H1 (cell line): ENCODE data around the gene NRROS. TPM values are rescaled to one million over a fixed set of nuclear protein-coding genes. Genes with fewer than 3 reads are reported as not detected.

ENCODE experiments used
- CTCF ChIA-PET: fragments of 300-600 bp; sonication (Branson Sonifier 250); formaldehyde crosslinking; loops from one replicate; lab custom pipeline; 2021; ENCODE audit not compliant: partially characterized antibody; lab: Charles Lee
- POLR2A ChIA-PET: fragments of 300-600 bp; sonication (Branson Sonifier 250); formaldehyde crosslinking; loops from one replicate; lab custom pipeline; 2021; ENCODE audit warnings: inconsistent platforms; ENCODE audit not compliant: partially characterized antibody; lab: Charles Lee
- DNase-seq, 2 experiments: peaks; one replicate each; pipeline versions ENCODE4 v3.0.0 to v3.0.0-alpha.2; 2010 to 2022; ENCODE audit warnings: low spot score in 2 of 2, low read depth in 1 of 2, mixed read lengths in 1 of 2
- FAIRE-seq: peaks from 2 replicates; lab custom pipeline; 2011; peaks lifted over from hg19 to GRCh38; lab: Jason Lieb, UNC
- H2AFZ ChIP-seq: 2 replicates; pipeline ENCODE4 v1.8.1; 2012; ENCODE audit warnings: low read length, inconsistent platforms
- H2AK5ac ChIP-seq: 2 replicates; pipeline ENCODE4 v1.6.1; 2013; ENCODE audit warnings: low read depth, low read length
- H2BK120ac ChIP-seq: replicated peaks from 2 replicates; pipeline ENCODE3; 2013; ENCODE audit warnings: low read depth, low read length, inconsistent platforms
- H2BK12ac ChIP-seq: 2 replicates; pipeline ENCODE4 v1.6.1; 2013; ENCODE audit warnings: low read depth, low read length
- H2BK15ac ChIP-seq: 2 replicates; pipeline ENCODE4 v1.6.1; 2013; ENCODE audit warnings: low read length
- H2BK20ac ChIP-seq: 2 replicates; pipeline ENCODE4 v1.6.1; 2013; ENCODE audit warnings: low read length
- H2BK5ac ChIP-seq: 2 replicates; pipeline ENCODE4 v1.6.1; 2013; ENCODE audit warnings: low read depth, low read length
- H3K14ac ChIP-seq: 2 replicates; pipeline ENCODE4 v1.6.1; 2013; ENCODE audit warnings: inconsistent platforms; ENCODE audit not compliant: insufficient read length
- H3K18ac ChIP-seq: 2 replicates; pipeline ENCODE4 v1.6.1; 2013; ENCODE audit warnings: low read length; ENCODE audit errors: extremely low read depth
- H3K23ac ChIP-seq: 2 replicates; pipeline ENCODE4 v1.6.1; 2013; ENCODE audit warnings: inconsistent platforms; ENCODE audit not compliant: insufficient read length
- H3K23me2 ChIP-seq: 2 replicates; pipeline ENCODE4 v1.6.1; 2013; ENCODE audit warnings: low read depth, low read length
- H3K27ac ChIP-seq: 2 replicates; pipeline ENCODE4 v1.6.1; 2011; ENCODE audit warnings: low read depth, low read length, inconsistent platforms
- H3K27me3 ChIP-seq, 4 experiments: replicated peaks in 1 of 4; 1 replicate in 1 of 4; 2 replicates in 3 of 4; pipeline versions ENCODE4 v1.6.1 to v1.8.1; 2011 to 2013; ENCODE audit warnings: low read length in 3 of 4, mild to moderate bottlenecking in 3 of 4, inconsistent platforms in 2 of 4, mixed read lengths in 2 of 4, moderate library complexity in 1 of 4; ENCODE audit not compliant: control insufficient read depth in 3 of 4, insufficient read depth in 3 of 4; ENCODE audit errors: extremely low read depth in 1 of 4
- H3K36me3 ChIP-seq, 4 experiments: 2 replicates each; pipeline versions ENCODE4 v1.6.1 to v1.8.1; 2011 to 2013; ENCODE audit warnings: mild to moderate bottlenecking in 4 of 4, low read length in 3 of 4, moderate library complexity in 2 of 4, control low read depth in 1 of 4, inconsistent platforms in 1 of 4; ENCODE audit not compliant: insufficient read depth in 4 of 4, control insufficient read depth in 2 of 4
- H3K4ac ChIP-seq: replicated peaks from 2 replicates; pipeline ENCODE3; 2013; ENCODE audit warnings: low read length, low read depth, mixed read lengths, inconsistent platforms; ENCODE audit not compliant: insufficient read length
- H3K4me1 ChIP-seq, 4 experiments: replicated peaks in 1 of 4; 1 replicate in 1 of 4; 2 replicates in 3 of 4; pipeline versions ENCODE4 v1.6.1 to v1.8.1; 2011 to 2013; ENCODE audit warnings: low read length in 3 of 4, inconsistent platforms in 2 of 4, mixed read lengths in 1 of 4; ENCODE audit not compliant: insufficient read depth in 4 of 4, control insufficient read depth in 3 of 4
- H3K4me2 ChIP-seq, 2 experiments: 2 replicates each; pipeline versions ENCODE4 v1.6.1 to v1.8.1; 2011 to 2013; ENCODE audit warnings: low read depth in 2 of 2, low read length in 2 of 2, control low read depth in 1 of 2, inconsistent platforms in 1 of 2, mild to moderate bottlenecking in 1 of 2; ENCODE audit not compliant: insufficient read depth in 1 of 2
- H3K4me3 ChIP-seq, 4 experiments: fragments of 200-600, 300-600 bp in 1 of 4; sonication (generic), shearing (Covaris generic), sonication (Bioruptor Twin) in 1 of 4; 2 replicates each; pipeline versions ENCODE4 v1.5.1 to v1.8.1; 2011 to 2016; ENCODE audit warnings: low read length in 4 of 4, low read depth in 3 of 4, control low read depth in 2 of 4, inconsistent platforms in 2 of 4, mild to moderate bottlenecking in 2 of 4, mixed read lengths in 1 of 4, moderate library complexity in 1 of 4; ENCODE audit not compliant: insufficient read depth in 2 of 4; ENCODE audit errors: extremely low read depth in 1 of 4
- H3K56ac ChIP-seq: replicated peaks from 2 replicates; pipeline ENCODE3; 2013; ENCODE audit warnings: low read depth, mild to moderate bottlenecking, mixed read lengths, low read length, inconsistent platforms; ENCODE audit not compliant: insufficient read length
- H3K79me1 ChIP-seq: 2 replicates; pipeline ENCODE4 v1.6.1; 2013; ENCODE audit warnings: low read depth, low read length, control low read depth
- H3K79me2 ChIP-seq, 2 experiments: 2 replicates each; pipeline versions ENCODE4 v1.6.1 to v1.8.1; 2012 to 2013; ENCODE audit warnings: low read length in 2 of 2, mild to moderate bottlenecking in 2 of 2, inconsistent platforms in 1 of 2; ENCODE audit not compliant: insufficient read depth in 2 of 2, control insufficient read depth in 1 of 2
- H3K9ac ChIP-seq, 4 experiments: replicated peaks in 1 of 4; 1 replicate in 1 of 4; 2 replicates in 3 of 4; pipeline versions ENCODE4 v1.6.1 to v1.8.1; 2011 to 2013; ENCODE audit warnings: low read depth in 3 of 4, low read length in 3 of 4, control low read depth in 2 of 4, mild to moderate bottlenecking in 2 of 4, moderate library complexity in 2 of 4, inconsistent platforms in 1 of 4; ENCODE audit errors: extremely low read depth in 1 of 4
- H3K9me3 ChIP-seq, 2 experiments: 2 replicates each; pipeline versions ENCODE4 v1.6.1 to v1.8.1; 2012 to 2013; ENCODE audit warnings: mild to moderate bottlenecking in 2 of 2, moderate library complexity in 2 of 2, control low read depth in 1 of 2, inconsistent platforms in 1 of 2, low read depth in 1 of 2, low read length in 1 of 2, mixed read lengths in 1 of 2; ENCODE audit not compliant: insufficient read depth in 2 of 2
- H4K20me1 ChIP-seq, 2 experiments: replicated peaks in 1 of 2; 2 replicates each; pipeline versions ENCODE3 to v1.8.1; 2011 to 2013; ENCODE audit warnings: inconsistent platforms in 2 of 2, low read length in 2 of 2, mild to moderate bottlenecking in 1 of 2; ENCODE audit not compliant: insufficient read depth in 2 of 2, control insufficient read depth in 1 of 2
- H4K5ac ChIP-seq: 2 replicates; pipeline ENCODE4 v1.6.1; 2013; ENCODE audit warnings: low read length, low read depth, mixed read lengths, inconsistent platforms; ENCODE audit not compliant: insufficient read length
- H4K8ac ChIP-seq: 2 replicates; pipeline ENCODE4 v1.8.0; 2013; ENCODE audit warnings: mild to moderate bottlenecking, moderate library complexity, low read length, inconsistent platforms; ENCODE audit not compliant: insufficient read depth; ENCODE audit errors: extremely low read depth
- H4K91ac ChIP-seq: replicated peaks from 2 replicates; pipeline ENCODE3; 2013; ENCODE audit warnings: low read length, mixed read lengths, inconsistent platforms; ENCODE audit not compliant: insufficient read length
- BCL11A ChIP-seq, 2 experiments: IDR thresholded peaks; one replicate each; pipeline ENCODE4 v1.6.1; 2011; ENCODE audit warnings: low read depth in 2 of 2, low read length in 2 of 2, mild to moderate bottlenecking in 2 of 2
- CTBP2 ChIP-seq: IDR thresholded peaks from 2 replicates; pipeline ENCODE4 v1.7.0; 2011; ENCODE audit warnings: borderline replicate concordance, mild to moderate bottlenecking, moderate library complexity, mixed read lengths, low read length; ENCODE audit not compliant: insufficient read depth, insufficient read length
- KDM5A ChIP-seq: fragments of 200-600 bp; IDR thresholded peaks from 2 replicates; pipeline ENCODE4 v1.7.1; 2012; ENCODE audit warnings: mild to moderate bottlenecking, low read length, inconsistent platforms, mixed read lengths
- PHF8 ChIP-seq: fragments of 200-600 bp; sonication (generic); conservative IDR thresholded peaks from 2 replicates; pipeline ENCODE4 v1.7.1; 2012; ENCODE audit warnings: low read depth, mild to moderate bottlenecking, inconsistent platforms, low read length, moderate library complexity
- RNF2 ChIP-seq: fragments of 200-900, 300-1000 bp; sonication (generic); IDR thresholded peaks from 2 replicates; pipeline ENCODE4 v1.7.1; 2016; ENCODE audit warnings: borderline replicate concordance, low read depth, mild to moderate bottlenecking, antibody characterized with exemption, low read length; ENCODE audit not compliant: poor library complexity, severe bottlenecking; ENCODE audit errors: missing control alignments
- SP2 ChIP-seq: IDR thresholded peaks from 2 replicates; pipeline ENCODE4 v1.6.1; 2012; ENCODE audit warnings: mild to moderate bottlenecking, low read length, inconsistent platforms
- TAF7 ChIP-seq: optimal IDR thresholded peaks from 2 replicates; pipeline ENCODE3; 2011; ENCODE audit warnings: low read depth, mild to moderate bottlenecking, inconsistent platforms, low read length, moderate library complexity, borderline replicate concordance
- ZNF274 ChIP-seq: IDR thresholded peaks from 2 replicates; pipeline ENCODE4 v1.7.0; 2012; ENCODE audit warnings: low read length, borderline replicate concordance; ENCODE audit errors: extremely low read depth
- WGBS, 2 experiments: shearing (Covaris generic) in 1 of 2; methylation state at CpG; one replicate each; pipeline versions ENCODE4 v1.1.6 to v1.1.7; 2013 to 2015; ENCODE audit warnings: low lambda C conversion rate in 2 of 2, mixed read lengths in 2 of 2, inconsistent platforms in 1 of 2, low coverage in 1 of 2, missing lambda C conversion rate in 1 of 2; ENCODE audit not compliant: insufficient replicate concordance in 2 of 2, insufficient coverage in 1 of 2, insufficient read length in 1 of 2; ENCODE audit errors: extremely low coverage in 1 of 2, missing lambda C conversion rate in 1 of 2; 5-methylcytosine and 5-hydroxymethylcytosine counted together
- polyA plus RNA-seq, 7 experiments: library from polyadenylated mRNA; depleted of rRNA in 3 of 7; stranded (reverse) in 5 of 7; unstranded in 2 of 7; fragments of >200 nt in 5 of 7; fragments of 200-250 nt in 2 of 7; gene quantifications; 1 replicate in 5 of 7; 2 replicates in 1 of 7; 4 replicates in 1 of 7; pipeline versions ENCODE4 v1.2.1 to v1.2.3, GENCODE V29; 2011 to 2013; ENCODE audit warnings: missing spikeins in 2 of 7, mixed read lengths in 2 of 7
- total RNA-seq: library from RNA; stranded (reverse); fragmentation: NEBNext Ultra II Directional; extraction: Animal tissue kit (Norgen Biotek cat#: 25700); gene quantifications from 2 replicates; pipeline ENCODE4 v1.2.1, GENCODE V29; 2021

The NRROS gene
- total and polyA plus RNA-seq, 2 of the 8 experiments (the other 6 are each of a cell fraction or from before 2014, with no cell fraction given) = 5.3 to 7.3 TPM

DNA sequence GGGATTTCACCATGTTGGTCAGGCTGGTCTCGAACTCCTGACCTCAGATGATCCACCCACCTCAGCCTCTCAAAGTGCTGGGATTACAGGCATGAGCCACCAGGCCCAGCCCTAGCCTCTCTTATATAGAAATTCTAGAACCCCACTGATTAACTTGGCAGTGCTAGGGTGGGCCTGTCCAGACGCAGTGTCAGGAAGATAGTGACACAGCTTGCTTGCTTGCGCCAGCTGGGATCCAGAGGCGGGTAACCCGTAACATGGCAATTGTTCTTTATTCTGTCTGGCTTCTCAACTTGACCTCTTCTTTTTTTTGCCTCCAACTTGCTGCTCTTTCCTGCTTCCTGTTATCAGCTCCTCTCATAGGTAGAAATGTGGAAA, 56.3 kb downstream of the NRROS start:
- no peaks in the 10 kb centered on the region for H3K27me3 ChIP-seq
- H2BK12ac ChIP-seq = no peak overlapping the region
- DNase-seq = no peak
- H3K4me1 ChIP-seq = no peaks in the 10 kb centered on the region
- H3K27ac ChIP-seq = no peak overlapping the region
- FAIRE-seq = no peak
- H3K9ac ChIP-seq = no peak overlapping the region
- ChIA-PET CTCF (interaction anchor here (1.2 kb wide), 1 partner anchor 12 kb away, joined by 3 read pairs; no protein-coding TSS in a partner anchor), POLR2A (no interaction called here)
- H3K14ac ChIP-seq = no peak overlapping the region
- H3K18ac ChIP-seq = no peak overlapping the region
- H2BK5ac ChIP-seq = no peak overlapping the region
- no peak overlapping the region for H2BK120ac ChIP-seq
- no peak overlapping the region for H4K5ac ChIP-seq
- no peak overlapping the region for H2AK5ac ChIP-seq
- H4K8ac ChIP-seq = no peak overlapping the region
- H3K4ac ChIP-seq = no peak overlapping the region
- peaks cover 0 to 6% of the 10 kb centered on the region in 2 experiments for H4K20me1 ChIP-seq
- no peak overlapping the region for H3K56ac ChIP-seq
- no peak overlapping the region for H4K91ac ChIP-seq
- no peak overlapping the region for H2BK20ac ChIP-seq
- H3K23ac ChIP-seq = no peak overlapping the region
- 87% methylated on average over 5 of the region's 5 CpGs; no CpG with 5 or more reads in 1 of the 2 experiments for WGBS, 2 experiments
- H2AFZ ChIP-seq = no peak overlapping the region
- H3K79me1 ChIP-seq = no peaks in the 10 kb centered on the region
- H3K9me3 ChIP-seq = no peaks in the 10 kb centered on the region
- TF ChIP-seq PHF8 (no peak), BCL11A (IDR thresholded peaks at IDR 0.05; ENCODE audit: low read depth in 2 of 2, low read length in 2 of 2) (no peak), TAF7 (no peak), KDM5A (no peak), SP2 (no peak), ZNF274 (no peak), RNF2 (no peak), CTBP2 (no peak)
- H3K79me2 ChIP-seq = no peaks in the 10 kb centered on the region
- H2BK15ac ChIP-seq = no peak overlapping the region
- H3K23me2 ChIP-seq = peaks cover 14% of the 10 kb centered on the region; the same call in 1 of the 2 replicates
- no peak overlapping the region for H3K4me2 ChIP-seq
- H3K4me3 ChIP-seq = no peak overlapping the region
- no peaks in the 10 kb centered on the region for H3K36me3 ChIP-seq
